NB4 (cell line): ENCODE results near the gene NEUROG1.

Source experiments
- CTCF ChIP-seq: IDR thresholded peaks from one replicate; pipeline ENCODE4 v1.5.1; 2012; ENCODE audit warnings: low read depth, low read length
- MYC ChIP-seq: IDR thresholded peaks from 2 replicates; pipeline ENCODE4 v1.6.1; 2011; ENCODE audit warnings: low read depth, low read length
- POLR2A ChIP-seq: IDR thresholded peaks from 2 replicates; pipeline ENCODE4 v1.6.1; 2011; ENCODE audit warnings: mild to moderate bottlenecking; ENCODE audit not compliant: insufficient read length; ENCODE audit errors: extremely low read depth

GRCh38 chr5:135547590-135548254 is 12.0 kb upstream of the NEUROG1 start:
- TF ChIP-seq CTCF = no peak
- TF ChIP-seq POLR2A = no peak
- TF ChIP-seq MYC = no peak
